Activated CD4-positive, CD25-positive, alpha-beta regulatory T cell treated with anti-CD3 and anti-CD28 coated beads, Interleukin-2, amount 50 U/mL, for 24 hours (primary cell): ENCODE data around the gene UQCR10.
A peak's percentile ranks its signal among the peaks of the same experiment; 100 is the strongest.

Source experiments
- ATAC-seq, 2 donors: fragments of 150-1000 bp; cut with Tn5 transposase; one replicate each; pipeline ENCODE4 v1.10.0; 2021; ENCODE audit warnings: mild to moderate bottlenecking in 1 of 2, moderate library complexity in 1 of 2

Gene UQCR10

DNA sequence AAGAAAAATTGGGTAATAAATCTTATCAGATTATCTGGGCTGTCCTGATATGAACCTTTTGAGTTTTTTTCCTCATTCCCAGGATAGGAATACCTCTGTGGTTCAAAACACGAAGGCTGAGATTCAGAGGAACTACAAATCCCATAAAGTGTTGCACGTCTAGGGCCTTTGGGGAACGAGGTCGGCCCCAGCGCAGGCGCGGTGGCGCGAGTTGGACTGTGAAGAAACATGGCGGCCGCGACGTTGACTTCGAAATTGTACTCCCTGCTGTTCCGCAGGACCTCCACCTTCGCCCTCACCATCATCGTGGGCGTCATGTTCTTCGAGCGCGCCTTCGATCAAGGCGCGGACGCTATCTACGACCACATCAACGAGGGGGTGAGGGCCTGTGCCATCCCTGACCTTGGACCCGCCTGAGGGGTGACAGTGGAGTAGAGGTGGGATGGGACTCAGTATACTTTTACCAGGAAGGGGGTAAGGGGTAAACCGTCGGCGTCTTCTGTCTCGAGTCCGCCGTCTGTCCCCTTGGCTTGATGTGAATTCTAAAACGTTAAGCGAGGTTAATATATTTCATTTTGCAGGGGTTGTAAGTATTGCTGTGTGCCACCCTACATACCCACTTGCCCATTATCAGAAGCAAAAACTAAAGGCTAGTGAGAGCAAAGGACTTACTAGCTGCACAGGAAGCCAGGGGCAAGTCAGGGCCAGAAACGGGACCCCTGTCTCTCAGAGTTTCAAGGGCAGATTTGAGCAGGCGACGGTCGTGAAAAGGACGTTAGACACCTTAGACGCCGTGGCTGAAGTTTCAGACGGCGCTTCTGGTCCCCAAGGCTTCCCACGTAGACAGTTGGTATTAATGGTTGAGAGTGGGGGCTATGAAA is at the start of gene UQCR10:
Gene UQCR10 (plus strand): TSS at position 199 of the 881 bp plus-strand sequence. CDS start 30 bp downstream, at position 229.
- peak; percentile 78 for ATAC-seq

DNA sequence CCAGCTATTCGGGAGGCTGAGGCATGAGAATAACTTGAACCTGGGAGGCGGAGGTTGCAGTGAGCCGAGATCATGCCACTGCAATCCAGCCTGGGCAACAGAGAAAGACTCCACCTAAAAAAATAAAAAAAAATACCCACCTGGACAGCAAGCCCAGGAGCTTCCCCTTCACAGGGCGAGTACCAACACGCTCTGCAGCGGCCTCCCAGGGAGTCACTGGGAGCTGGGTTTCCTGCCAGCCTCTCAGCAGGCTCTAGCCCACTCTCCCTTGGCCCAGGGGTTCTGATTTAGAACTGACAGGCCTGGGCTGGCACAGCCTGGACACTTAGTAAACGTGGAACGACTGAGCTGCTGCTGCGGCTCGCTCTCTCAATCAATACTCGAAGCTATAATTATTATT is 49.4 kb upstream of the UQCR10 start:
- ATAC-seq: no peak

DNA sequence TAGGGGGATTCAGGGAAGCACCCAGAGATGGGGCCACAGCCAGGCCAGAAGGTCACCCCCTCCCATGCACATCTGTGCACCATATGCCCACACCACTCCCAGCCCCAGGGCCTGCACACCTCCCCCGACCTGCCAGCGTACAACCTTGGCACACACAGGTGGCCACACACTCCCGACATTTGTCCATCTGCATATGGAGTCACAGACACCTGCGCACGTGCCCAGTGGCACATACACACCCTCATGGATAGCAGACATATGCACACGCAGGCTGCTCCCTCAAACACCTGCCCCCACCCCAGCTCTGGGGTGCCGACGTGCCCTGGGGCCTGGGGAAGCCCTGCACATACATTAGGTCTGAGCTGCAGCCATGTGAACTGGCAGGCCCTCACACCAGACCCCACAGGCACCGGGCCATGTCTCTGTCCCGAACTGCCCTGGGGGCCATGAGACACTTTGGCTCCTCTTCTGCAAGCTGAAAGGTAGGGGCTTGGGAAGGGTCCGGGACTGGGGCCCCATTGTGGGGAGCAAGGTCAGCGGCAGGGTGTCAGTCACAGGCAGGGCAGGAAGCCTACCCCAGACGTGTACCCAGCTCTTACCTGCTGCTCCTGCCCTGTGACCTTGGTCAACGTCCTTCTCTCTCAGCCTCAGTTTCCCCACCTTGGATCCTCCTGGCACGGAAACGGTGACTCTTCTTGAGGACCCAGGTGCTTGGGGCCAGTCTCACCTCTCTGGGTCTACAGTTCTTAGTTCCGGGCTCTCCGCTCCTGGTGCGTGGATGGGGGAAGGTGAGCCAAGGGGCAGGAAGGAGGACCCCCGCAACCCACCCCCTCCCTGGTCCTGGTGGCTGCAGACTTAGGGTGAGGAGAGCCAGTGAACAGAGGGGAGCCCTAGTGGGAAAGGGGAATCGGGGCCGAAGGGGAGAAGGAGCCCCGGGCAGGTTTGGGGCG is 47.9 kb upstream of the UQCR10 start:
- ATAC-seq: no peak

- no peak for ATAC-seq
These were observed 47.1 kb upstream of the UQCR10 start, which contains the start of gene CABP7 for GRCh38 chr22:29719899-29720645. TSS of gene CABP7 (plus strand) at chr22:29720003. CDS start at chr22:29720425, 422 bp downstream.

DNA sequence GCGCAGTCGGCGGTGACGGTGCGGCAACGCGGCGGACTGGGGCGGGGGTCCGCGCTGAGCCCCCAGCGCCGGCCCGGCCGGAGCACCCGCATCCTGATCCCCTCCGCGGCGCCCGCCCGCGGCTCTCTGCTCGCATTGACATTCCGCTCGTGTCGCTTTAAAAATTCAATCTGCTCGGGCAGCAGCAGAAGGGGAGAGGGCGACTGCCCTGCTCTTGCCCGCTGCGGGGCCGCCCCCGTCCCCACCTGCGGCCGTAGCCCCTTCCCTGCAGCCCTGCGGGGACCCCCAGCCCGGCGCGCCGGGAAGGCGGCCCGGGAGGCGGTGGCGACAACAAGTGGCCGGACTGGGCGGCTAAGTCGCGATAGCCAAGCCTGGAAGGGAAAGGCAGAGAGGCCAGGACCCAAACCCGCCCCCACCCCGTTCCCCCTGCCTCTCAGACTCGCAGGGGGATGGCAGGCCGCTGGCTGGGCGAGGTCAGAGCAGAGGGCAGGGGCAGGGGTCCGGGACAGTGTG is 46.3 kb upstream of the UQCR10 start:
- no peak for ATAC-seq

- ATAC-seq: no peak
These were observed 45.0 kb upstream of the UQCR10 start for GRCh38 chr22:29722151-29722550.

DNA sequence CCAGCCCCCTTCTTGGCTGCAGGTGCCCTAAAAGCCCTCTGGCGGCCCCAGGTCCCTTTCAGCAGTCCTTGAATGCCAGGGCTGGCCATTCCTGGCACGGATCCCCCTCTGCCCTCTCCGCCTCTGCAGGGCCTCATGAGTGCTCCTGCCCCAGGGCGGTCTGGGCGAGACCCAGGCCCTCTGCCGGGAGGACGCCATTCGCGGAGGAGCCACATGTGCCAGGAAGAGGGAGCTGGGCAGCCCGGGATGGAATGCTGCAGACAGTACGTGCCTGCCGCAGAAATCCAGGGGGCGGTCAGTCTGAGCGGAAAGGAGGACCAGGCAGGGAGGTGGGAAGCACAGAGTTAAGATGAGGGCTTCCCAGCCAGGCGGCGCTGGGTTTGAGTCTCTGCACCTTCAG is 44.6 kb upstream of the UQCR10 start:
- no peak for ATAC-seq

- ATAC-seq: no peak
These were observed 43.4 kb upstream of the UQCR10 start for GRCh38 chr22:29723766-29724165.

DNA sequence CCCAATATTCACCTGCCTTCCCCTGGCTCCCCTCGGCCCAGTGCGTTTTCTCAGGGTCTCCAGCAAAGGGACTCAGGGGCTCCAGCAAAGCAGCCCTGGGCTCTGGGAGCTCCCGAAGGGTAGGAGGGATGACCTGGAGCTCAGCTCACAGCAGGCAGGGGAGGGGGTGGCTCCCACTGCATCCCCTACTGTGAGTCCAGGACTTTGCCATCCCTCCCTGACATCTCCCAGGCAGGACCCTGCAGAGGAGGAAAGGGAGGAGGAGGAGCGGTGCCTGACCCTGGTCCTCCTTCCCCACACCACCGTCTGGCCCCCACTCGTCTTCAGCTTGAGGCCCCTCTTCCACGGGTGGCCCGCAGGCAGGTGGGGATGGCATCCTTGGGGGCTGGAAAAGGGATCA is 42.3 kb upstream of the UQCR10 start:
- no peak for ATAC-seq

GRCh38 chr22:29726106-29726505 is 41.1 kb upstream of the UQCR10 start:
- no peak for ATAC-seq

DNA sequence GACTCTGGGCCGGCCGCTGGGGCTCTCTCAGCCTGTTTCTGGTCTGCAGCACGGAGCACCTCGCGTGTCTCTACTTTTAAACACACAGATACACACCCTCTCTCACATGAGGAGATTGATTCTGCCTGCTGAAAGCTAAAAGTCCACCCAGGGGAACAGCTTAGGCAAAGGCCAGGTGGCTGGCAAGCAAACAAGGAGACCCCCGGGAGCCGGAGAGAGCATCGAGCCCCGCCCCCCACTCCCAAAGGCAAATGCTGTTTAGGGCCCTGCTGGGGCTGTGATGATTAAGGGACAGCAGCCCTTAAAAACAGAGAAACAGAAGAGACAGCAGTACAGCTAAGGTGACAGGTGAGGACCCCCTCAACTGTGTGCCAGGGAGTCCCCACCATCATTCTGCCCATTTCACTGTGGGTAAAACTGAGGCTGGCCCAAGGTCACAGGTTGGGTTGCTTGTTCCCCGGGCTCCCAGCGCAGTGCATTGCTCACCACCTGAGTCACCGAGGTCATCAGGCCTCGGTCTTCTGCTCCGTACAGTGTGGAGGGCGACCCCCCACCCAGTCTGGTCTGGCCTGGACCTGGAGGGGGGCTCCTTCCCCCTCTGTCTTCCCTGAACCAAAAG is 40.5 kb upstream of the UQCR10 start:
- ATAC-seq: no peak

DNA sequence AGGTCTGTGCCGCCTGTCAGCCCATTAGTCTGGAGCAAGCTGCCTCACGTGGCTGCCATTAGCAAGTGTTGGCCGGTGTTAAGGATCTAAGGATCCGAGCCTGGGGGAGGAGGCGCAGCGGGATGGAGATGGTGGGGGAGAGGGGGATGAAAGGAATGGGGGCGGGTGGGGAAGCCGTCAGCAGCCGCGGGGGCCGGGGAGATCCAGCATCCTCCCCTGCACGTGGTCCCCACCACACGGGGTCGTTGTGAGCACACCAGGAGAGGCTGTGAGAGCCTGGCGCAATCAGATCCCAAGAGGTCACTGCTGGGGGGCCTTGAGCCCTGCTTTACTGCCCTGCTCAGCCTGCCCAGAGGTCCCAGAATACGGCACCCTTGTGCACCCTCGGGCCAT is 40.0 kb upstream of the UQCR10 start:
- no peak for ATAC-seq

DNA sequence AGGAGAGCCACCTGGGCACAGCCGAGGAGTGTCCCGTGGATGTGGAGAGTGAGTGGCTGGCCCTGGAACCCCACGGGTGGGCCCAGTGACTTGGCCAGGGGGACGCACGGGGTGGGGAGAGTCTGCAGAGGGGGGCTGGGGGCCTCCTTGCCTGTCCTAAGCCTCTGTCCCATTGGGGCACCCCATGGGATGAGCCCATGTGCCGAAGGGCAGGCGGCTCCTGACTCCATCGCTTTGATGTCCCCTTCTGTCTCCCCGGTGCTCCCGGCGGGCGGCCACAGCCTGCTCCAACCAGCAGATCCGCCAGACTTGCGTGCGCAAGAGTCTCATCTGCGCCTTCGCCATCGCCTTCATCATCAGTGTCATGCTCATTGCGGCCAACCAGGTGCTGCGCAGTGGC is 38.0 kb upstream of the UQCR10 start:
- ATAC-seq: no peak

DNA sequence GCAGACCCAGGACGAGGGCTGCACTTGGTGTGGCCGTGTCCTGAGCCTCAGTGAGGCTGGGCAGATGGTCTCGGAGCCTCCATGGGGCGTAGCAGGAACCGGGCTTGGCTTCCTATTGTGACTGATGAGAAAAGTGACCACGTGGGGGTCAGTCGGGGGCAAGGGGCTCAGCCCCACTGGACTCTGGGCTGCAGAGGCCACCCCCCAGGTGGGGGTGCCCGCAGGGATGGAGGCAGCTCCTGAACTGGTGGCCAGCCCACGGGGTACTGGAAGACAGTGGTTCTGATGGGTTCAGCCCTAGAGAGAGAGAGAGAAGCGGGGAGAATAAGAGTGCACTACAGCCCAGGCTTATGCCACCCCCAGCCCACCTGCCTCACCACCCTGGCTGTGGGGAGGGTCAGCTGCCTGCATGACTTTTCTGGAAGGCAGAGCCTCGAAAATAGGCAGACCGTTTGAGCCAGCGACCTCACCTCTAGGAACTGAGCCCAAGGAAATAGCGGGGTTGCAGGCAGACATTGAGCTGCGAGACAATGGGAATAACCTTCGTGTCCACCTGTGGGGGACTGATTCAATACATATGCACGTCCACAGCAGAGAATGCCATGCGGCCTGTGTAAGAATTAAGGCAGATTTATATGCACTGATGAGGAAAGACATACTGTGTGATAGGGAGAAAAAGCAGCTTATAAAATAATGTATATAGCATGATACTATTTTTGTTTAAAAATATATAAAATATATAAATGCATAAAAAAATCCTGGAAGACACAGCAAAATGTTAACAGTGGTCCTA is 35.9 kb upstream of the UQCR10 start:
- ATAC-seq: no peak

GRCh38 chr22:29732883-29733282 is 34.3 kb upstream of the UQCR10 start:
- no peak for ATAC-seq

- ATAC-seq: no peak
These were observed 33.6 kb upstream of the UQCR10 start for GRCh38 chr22:29733362-29734201.

GRCh38 chr22:29734406-29734805 is 32.8 kb upstream of the UQCR10 start:
- no peak for ATAC-seq

GRCh38 chr22:29734838-29735237 is 32.3 kb upstream of the UQCR10 start:
- ATAC-seq: no peak

DNA sequence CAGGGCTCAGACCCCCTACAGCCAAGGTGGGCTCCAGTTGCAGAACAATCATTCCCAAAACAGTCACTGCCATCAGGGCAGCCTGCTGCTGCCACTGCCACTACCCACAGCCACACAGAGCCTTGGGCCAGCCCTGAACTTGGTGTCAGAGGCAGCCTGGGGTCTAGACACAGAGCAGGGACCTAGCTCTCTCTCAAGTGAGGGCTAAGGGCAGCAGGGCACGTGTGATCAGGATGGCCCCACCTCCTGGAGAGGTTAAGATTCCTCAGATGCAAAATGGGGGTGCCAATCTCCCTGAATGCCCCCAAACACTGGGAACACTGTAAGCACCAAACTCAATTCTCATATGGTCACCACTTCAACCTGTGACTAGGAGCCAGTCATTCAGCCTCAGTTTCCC is 31.8 kb upstream of the UQCR10 start:
- no peak for ATAC-seq
